Measurements from ENCODE around the gene C1orf21.

C1orf21 gene

DNA sequence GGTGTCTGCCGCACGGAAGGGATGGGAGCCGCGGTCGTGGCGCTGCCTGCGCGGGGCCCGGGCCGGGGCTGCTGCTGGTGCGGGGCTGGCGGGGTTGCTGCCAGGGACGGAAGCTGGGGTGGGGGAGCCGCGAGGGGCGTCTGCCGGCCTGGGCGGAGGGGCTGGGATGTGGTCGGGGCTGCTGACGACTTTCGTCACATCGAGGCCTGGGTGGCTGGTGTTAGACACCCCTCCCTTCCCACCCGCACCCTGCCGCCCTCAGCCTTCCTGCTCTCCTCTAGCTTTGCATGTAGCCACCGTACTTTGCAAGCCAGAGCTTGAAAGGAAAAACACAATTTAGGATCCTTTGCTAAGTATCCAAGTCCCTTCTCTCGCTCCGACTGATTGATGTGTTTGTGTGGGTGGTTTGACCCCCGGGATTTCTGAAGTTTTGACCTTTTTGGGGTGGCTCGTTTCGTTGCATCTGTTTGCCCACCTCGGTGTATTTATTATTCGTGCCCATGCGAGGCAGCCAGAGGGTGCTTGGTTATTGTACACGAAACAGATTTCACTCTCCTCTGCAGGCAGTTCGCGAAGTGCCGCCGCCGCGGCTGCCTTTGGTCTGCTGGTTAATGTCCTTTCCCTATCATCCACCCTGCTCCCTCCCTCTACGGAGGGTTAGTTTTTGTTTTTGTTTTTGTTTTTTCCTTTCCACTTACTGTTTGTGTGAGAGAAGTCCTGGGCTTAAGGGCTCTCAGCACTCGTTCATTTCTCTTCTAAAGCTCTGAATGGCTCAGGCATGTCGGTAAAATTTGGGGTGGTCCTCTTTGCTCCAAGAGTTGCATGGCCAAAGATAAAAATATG is 868 bp downstream of the C1orf21 start:
- DNase-seq = peak; percentile 56

DNA sequence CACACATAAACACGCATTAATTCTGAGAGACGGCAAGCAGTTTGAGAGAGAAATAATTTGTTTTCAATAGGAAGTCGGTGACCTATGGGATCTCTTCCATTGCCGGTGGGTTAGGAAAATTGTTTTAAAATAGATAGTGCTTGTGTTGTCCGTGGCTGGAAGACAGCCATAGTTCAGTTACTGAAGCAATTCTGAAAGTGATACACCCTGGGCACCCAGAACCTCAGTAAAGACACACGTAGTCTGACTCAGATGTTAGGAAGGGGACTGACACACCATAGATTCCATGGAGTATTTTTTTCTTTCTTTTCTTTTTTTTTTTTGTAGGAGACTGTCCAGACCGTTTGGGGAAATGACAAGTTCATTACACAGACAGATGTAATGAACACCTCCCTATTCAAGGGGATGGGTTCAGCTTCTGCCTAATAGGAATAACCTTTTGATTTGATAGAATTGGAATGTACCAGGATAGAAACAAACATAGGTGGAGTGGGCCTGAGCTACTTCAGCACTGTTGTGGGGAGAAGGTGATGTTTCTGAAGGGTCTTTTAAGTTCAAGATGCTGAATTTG is 1.6 kb downstream of the C1orf21 start:
- peak; percentile 29 for DNase-seq

DNA sequence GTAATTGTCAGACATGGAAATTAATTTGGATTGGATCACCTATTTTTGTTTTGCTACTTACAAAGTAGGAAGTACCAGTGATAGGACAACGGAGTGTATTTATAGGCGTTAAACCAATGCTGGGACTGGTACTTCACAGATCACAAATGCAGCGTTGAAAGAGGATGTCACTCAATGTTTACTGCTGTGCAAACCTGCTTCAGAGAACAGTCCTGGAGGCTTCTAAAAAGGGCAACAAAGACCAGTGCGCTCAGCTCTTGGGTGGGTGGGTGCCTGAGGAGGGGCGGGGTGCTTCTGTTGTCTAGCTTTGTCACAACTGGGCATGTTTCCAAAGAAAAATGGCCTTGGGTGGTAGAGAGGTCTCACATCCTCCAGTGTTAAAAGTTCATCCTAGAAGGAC is 2.1 kb downstream of the C1orf21 start:
- no peak for DNase-seq

DNA sequence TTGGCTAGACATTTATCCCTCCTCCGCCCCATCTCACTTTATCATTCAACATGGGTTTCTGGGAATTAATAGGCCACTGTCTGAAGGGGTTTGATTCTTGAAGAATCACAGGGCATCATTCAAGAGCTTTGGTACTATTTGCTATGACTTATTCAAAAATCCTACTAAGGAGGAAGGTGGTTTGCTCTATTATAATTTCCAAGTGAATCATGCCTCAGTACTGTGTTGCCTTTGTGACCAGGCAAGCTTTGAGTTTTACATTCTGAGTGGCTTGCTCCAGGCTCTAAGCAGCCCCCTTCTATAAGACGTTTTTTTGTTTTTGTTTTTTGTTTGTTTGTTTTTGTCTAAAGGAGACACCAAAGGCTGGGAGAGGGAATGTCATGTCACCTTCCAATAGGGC is 2.6 kb downstream of the C1orf21 start:
- DNase-seq = no peak

DNA sequence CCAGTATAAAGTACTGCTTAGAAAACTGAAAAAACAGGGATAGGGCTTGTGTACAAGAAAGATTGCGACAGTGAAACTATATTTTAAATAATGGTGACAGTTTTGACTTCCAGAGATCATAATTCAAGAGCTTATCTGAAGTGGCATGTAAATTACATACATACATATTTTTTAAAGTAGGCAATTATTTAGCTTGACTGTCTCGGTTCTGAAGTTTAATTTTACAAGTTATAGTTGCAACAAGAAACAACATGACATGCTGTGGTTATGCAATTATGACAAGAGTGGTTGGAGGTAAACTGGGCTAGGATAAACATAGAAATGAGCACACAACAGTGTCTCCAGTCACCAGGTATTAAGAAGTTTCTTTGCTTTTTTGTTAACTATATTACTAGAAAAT is 4.1 kb downstream of the C1orf21 start:
- DNase-seq = no peak

DNA sequence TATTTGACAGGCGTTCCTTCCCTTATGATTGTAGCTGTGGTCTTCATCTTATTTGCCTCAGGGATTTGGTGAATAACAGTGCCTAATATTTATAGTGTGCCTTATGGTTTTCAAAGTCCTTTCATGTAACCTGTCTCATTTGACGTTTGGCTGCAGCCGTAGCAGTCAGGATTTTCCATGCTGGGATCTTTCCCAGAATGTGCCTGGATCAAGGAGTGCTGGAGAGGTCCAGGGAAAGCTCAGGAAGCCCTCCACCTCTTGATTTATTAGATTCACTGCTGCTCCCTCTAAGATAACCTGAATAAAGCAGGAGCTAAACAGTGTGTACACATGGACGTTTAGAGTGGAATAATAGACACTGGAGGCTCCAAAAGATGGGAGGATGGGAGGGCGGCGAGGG is 5.2 kb downstream of the C1orf21 start:
- DNase-seq = no peak

DNA sequence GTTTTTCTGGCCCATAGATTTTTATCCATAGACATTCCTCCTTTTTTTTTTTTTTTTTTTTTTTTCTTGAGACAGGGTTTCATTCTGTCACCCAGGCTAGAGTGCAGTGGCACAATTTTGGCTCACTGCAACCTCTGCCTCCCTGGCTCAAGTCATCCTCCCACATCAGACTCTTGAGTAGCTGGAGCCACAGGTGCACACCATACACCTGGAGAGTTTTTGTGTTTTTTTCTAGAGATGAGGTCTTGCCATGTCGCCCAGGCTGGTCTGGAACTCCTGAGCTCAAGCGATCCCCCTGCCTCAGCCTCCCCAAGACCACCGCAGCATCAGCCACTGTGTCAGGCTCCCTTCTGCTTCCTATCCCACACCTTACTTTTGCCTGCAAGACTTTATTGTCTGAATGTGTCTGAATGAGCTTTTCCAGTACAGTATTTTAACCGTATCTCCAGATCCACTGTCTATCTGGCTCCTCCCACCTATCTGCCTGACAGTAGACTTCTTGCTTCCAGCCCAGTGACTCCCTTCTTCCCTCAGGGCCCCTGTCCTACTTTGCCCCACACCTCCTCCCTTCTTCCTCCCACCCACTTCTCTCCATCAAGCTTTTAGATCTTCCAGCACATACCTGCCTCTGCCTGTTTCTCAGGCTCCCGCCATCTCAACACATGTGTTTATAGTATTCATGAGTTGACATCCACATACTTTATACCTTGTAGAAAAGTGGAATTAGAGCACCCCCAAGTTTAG is 6.1 kb downstream of the C1orf21 start:
- no peak for DNase-seq

DNA sequence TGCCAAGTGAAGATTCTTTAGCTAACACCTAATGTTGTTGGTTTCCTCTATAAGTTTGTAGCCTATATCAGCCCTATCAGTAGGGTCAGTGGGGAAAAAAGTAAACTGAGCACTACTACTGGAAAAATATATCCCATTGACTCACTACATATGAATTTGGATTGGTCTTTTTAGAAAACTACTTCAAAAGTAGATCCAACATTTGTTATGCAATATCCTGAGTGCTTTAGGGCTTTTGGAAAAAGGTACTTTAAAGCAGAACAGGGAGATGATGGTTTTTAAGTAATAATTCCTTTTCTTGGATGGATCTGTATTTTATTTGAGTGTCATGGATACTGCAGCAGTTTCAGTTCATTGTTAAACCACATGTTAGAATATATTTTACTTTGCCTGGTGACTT is 7.1 kb downstream of the C1orf21 start:
- no peak for DNase-seq

DNA sequence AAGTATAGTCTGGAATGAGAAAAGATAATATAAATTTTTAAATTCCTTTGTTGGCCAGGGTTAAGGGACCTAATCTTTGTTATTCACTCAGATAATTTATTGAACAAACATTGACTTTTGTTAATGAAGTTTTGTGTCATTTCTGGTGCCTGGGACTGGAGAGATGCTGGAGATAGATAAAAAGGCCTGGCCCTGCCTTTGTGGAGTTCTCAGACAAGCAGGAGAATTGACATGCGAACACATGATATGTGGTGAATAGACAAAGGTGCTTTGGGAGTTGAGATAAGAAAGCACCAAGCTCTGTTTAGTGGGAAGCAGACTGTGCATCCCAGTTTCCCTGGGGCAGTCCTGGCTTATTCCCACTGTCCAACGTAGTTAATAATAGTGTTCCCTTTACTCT is 8.5 kb downstream of the C1orf21 start:
- no peak for DNase-seq

DNA sequence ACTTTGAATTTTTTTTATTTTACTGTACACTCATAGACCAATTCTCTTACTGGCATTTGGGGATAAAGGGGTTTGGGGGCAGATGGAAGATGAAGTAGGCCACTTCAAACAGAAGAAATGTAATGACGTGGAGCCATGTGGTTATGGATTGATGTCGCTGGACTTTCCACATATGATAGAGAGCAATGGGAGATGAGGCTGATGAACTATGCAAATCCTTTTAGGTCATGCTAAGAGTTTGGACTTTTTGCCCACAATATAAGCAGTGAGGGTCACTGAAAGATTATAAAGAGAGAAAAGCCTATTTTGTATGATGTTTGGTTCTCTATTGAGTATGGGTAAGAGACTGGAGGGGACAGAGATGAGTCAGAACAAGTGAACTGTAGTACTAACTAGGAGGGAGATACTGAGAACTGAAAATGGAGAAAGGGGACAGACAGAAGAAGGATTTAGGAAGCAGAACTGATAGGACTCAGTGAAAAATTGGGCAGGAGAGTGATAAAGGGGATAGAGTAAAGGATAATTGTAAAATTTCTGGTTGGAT is 9.2 kb downstream of the C1orf21 start:
- DNase-seq = no peak

DNA sequence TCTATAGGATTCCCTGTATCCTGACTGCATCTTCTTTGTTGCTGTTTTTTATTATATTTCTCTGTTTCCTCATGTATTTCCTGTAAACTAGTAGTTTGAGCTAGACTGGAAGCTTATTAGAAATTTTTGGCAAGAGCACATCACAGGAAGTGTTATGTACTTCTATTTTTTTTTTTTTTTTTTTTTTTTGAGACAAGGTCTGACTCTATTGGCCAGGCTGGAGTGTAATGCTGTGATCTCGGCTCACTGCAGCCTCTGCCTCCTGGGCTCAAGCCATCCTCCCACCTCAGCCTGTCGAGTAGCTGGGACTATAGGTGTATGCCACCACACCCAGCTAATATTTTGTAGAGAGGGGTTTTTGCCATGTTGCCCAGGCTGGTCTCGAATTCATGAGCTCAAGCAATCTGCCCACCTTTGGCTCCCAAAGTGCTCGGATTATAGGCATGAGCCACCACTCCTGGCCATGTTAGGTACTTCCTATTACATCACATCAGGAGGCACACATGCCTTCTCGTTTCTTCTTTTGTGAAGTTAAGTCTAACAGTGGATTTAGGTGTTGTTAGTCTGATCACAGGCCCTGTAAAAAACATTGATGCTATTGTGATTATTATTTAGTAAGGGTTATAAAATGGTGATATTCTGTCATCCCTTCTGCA is 12.5 kb downstream of the C1orf21 start:
- DNase-seq = no peak

DNA sequence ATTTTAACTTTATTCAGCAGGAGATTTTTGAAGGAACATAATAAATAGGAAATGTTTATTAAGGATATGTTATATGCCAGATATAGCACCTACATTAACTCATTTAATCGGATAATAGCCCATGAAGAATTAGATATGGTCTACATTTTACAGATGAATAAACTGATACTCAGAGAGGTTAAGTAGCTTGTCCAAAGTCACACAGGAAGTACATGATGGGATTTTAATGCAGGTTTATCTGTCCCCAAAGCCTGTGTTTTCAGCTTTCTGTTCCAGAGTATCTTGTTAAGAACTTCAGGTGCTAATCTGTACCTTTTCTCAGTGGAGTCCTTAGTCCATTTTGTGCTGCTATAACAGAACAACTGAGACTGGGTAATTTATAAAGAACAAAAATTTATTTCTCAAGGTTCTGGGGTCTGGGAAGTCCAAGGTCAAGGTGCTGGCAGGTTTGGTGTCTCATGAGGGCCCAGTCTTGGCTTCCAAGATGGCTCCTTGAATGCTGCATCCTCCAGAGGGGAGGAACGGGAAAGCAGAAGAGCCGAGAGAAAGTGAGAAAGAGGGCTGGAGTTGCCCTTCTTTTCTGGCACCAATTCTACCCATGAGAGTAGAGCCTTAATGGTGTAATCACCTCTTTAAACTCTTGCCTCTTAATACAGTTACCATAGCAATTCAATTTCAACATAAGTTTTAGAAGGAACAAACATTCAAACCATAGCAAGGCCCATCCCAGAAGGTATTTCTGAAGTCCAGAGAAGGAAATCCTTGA is 17.3 kb downstream of the C1orf21 start:
- DNase-seq = no peak

DNA sequence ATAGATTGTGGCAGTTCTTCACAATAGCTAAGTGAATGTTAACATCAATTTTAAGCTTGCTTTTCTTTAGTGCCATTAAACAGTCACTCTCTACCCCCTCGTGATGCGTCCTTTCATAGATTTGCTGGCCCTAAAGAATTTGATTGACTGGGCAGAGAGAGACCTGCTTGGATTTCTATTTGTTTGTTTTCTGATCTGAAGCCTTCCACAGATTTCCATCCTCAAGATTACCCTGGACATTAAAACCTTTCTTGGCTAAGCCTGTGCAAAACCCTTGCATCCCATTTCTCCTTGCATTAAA is 17.8 kb downstream of the C1orf21 start:
- DNase-seq = no peak

DNA sequence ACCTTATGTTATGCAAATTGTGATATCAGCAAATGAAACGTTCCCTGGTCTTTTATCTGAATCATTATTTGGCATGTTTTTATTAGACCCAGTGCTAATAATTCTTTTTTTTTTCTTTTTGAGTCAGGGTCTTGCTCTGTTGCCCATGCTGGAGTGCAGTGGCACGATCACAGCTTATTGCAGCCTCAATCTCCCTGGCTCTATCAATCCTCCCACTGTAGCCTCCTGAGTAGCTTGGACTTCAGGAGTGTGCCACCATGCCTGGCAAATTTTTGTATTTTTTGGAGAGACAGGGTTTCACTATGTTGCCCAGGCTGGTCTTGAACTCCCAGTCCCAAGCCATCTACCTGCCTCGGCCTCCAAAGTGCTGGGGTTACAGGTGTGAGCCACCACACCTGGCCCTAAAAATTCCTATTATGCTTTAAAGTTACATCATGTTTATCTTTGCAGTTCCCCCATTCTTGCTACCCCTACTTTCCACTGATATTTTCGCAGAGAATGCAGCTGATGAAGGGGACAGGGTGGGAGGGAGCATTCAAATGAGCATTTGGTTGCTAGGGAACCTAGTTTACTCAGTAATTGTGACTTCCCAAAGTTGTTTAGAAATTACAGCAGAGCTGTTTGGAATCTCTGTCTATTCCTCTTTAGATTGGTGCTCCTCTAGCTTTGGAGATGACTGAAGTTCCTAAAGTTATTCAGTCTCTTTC is 18.4 kb downstream of the C1orf21 start:
- DNase-seq = no peak

DNA sequence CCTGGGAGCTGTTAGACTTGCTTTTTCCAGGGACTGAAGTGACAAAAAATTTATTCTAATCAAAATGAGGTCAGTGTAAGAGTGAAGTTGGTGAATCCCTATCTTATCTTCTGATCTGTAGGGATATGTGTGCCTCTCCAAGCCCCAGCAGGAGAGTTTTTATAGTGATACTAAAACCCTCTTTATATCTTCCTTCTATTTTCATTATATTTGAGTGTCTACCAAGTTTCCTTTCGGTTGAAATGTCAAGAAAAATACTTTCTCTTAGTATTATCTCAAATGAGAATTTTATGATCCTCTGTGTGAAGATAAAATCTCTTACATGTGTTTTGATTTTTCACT is 18.9 kb downstream of the C1orf21 start:
- no peak for DNase-seq

DNA sequence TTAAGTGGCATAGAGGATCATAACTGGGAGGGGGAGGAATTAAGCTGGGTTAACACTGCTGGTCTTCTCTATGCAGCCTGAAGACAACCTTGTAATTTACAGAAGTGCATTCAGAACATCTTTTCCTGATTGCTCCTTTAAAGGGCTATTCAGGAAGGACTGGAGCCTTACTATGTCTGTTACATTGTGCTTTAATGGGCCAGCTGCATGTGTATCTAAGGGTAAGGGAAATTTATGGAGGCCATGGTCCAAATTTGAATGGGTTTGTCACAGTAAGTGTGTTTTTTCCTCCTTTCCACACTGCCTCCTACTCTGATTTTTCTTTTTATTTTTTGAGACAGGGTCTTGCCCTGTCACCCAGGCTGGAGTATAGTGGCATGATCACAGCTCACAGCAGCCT is 19.6 kb downstream of the C1orf21 start:
- DNase-seq = no peak

DNA sequence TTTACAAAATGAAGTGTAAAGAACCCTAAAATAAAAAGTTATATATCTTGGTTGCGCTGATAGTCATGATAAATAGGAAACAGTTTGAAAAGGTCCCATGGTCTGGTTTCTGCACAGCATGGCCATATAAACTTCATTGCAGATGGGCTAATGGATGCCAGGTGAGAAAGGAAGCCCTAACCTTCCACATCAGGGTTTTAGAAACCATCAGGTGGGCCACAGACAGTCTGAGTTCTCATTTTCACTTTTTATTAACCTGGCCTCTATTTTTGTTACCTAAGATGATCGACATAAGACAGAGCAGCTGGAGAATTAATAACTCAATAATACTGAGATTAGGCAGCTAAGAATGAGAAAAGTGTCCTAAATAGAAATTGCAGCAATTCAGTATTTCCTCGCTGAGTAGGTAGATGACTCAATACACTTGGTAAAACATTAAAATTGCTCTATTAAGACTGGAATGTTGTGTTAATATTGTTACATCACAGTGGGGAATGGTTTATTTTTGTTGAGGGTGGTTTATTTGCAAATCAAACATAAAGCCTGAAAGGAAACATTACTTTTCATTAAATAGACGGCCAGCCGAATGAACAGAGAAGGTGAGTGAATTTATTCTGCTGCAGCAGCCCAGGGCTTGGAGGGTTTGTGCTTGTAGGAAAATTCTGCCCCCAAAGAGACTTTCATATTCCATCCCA is 21.1 kb downstream of the C1orf21 start:
- DNase-seq = no peak

DNA sequence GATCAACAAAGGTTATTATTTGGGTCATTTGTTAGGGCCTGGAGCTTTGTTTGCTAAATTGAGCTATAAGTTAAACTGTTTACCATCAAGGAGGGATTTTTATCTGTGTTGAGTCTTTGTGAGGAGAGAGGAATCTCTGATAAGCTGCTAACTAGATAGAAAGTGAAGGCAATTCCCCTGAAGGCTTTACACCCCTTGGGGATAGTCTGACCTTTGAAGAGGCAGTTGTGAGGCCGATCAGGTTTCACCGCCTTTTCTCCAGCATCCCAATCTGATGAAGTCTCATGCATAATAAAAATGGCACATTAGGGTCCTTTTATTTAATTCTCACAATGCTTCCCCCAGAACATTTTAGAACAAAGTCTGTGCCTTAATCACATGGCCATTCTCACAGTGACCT is 21.8 kb downstream of the C1orf21 start:
- no peak for DNase-seq

DNA sequence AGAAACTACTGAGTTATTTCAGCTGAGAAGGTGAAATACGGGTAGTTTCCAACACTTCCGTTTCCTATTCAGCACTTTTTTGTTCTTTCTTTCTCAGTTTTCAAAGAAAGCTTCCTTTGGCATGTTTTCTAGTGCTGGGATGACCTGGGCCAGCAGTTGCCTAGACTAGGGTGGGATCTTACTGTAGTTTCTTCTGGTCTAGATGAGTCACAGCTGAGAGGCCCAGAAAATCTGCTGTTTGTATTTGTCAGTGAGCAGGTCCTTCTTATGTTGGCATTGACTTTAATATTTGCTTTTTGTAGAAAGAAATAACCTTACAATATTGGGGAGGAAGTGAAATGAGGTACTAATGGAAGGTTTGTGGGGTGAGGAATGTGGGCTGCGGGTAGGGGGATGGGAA is 22.2 kb downstream of the C1orf21 start:
- no peak for DNase-seq

DNA sequence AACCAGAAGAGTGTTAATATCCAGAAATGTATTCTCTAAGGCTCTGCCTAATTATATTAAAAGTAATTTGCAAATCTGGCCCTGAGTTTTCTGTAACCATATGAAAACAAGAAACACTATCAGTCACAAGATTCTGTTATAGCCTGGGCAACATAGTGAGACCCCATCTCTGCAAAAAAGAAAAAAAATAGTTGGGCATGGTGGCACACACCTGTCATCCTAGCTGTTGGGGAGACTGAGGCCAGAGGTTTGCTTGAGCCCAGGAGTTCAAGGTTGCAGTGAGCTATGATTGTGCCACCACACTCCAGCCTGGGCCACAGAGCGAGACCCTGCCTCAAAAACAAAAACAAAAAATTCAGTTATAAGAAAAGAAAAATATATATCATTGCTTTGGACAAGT is 25.6 kb downstream of the C1orf21 start:
- DNase-seq = no peak

DNA sequence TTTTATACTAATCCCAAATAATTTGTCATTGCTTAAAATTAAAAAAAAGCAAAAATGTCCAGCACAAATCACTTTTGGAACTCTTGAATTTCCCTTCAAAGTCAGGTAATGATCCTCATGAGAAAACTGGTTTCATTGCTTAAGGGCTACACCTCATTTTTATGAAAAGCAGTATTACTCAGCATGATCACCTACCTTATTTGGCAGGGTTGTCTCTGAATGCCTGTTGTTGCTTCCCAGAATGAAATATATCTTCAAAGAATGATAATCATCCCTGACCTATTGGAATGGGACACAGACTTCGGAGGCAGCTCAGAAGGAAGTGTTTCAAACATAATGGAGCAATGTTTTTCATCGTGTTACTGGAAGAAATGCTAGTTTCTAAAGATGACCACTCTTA is 29.7 kb downstream of the C1orf21 start:
- no peak for DNase-seq

DNA sequence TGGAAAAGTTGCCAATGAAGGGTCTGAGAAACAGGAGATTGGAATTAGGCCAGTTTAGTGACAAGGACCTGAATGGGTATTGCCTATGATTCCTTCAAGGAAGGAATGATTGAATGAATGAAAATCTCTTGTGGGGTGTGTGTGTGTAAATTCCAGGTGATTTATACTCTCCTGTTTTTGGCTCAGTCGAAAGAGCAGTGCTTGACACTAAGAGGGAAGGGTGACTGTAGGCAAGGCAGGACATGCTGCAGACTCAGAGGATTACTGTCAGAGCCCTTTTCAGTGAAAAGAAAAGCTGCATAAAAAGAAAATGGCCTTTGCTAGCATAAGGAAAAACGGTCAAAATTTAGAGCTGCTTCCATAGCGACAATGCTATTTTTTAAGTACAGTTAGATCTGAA is 30.1 kb downstream of the C1orf21 start:
- no peak for DNase-seq

All from NCI-H1694 treated with DMSO at 0.1 percent for 48 hours (cell line).